Mesendoderm (in vitro differentiated cells): ENCODE results near the gene CYP4A22.
"Not testable (repeated sequence)": the region's sequence is repeated elsewhere in the genome, so short reads cannot be mapped to it uniquely, and the experiment has no call there.

ENCODE experiments used
- DNase-seq: peaks from one replicate; pipeline ENCODE4 v3.0.0; 2013
- H2AK5ac ChIP-seq: 2 replicates; pipeline ENCODE4 v1.6.1; 2013; ENCODE audit warnings: low read length, inconsistent platforms
- H2BK120ac ChIP-seq: 2 replicates; pipeline ENCODE4 v1.6.1; 2013; ENCODE audit warnings: low read depth, mild to moderate bottlenecking, low read length, moderate library complexity, mixed read lengths
- H2BK15ac ChIP-seq: replicated peaks from 2 replicates; pipeline ENCODE4 v1.6.1; 2013; ENCODE audit warnings: low read depth, mild to moderate bottlenecking, moderate library complexity
- H2BK5ac ChIP-seq: 2 replicates; pipeline ENCODE4 v1.6.1; 2013; ENCODE audit warnings: low read length, inconsistent platforms
- H3K18ac ChIP-seq: 2 replicates; pipeline ENCODE4 v1.6.1; 2013; ENCODE audit warnings: mild to moderate bottlenecking, low read length, mixed read lengths
- H3K23ac ChIP-seq: one replicate; pipeline ENCODE4 v1.6.1; 2013; ENCODE audit warnings: low read length
- H3K27ac ChIP-seq: 2 replicates; pipeline ENCODE4 v1.5.1; 2013; ENCODE audit warnings: low read depth, mild to moderate bottlenecking, inconsistent platforms, low read length, moderate library complexity
- H3K27me3 ChIP-seq: 2 replicates; pipeline ENCODE4 v1.6.1; 2013; ENCODE audit warnings: low read length, control low read depth, mild to moderate bottlenecking, inconsistent platforms; ENCODE audit not compliant: insufficient read depth, poor library complexity
- H3K36me3 ChIP-seq: 2 replicates; pipeline ENCODE4 v1.6.1; 2013; ENCODE audit warnings: low read length, inconsistent platforms; ENCODE audit not compliant: control insufficient read depth, insufficient read depth
- H3K4ac ChIP-seq: one replicate; pipeline ENCODE4 v1.6.1; 2013; ENCODE audit warnings: low read depth, mild to moderate bottlenecking, low read length, moderate library complexity
- H3K4me1 ChIP-seq: 2 replicates; pipeline ENCODE4 v1.6.1; 2013; ENCODE audit warnings: low read depth, low read length, inconsistent platforms; ENCODE audit not compliant: control insufficient read depth
- H3K4me2 ChIP-seq: 2 replicates; pipeline ENCODE4 v1.6.1; 2013; ENCODE audit warnings: low read length
- H3K4me3 ChIP-seq: 2 replicates; pipeline ENCODE4 v1.5.1; 2013; ENCODE audit warnings: mild to moderate bottlenecking, low read length
- H3K56ac ChIP-seq: one replicate; pipeline ENCODE4 v1.6.1; 2013; ENCODE audit warnings: low read length
- H3K79me1 ChIP-seq: 2 replicates; pipeline ENCODE4 v1.6.1; 2013; ENCODE audit warnings: low read length, inconsistent platforms
- H3K79me2 ChIP-seq: 2 replicates; pipeline ENCODE4 v1.6.1; 2013; ENCODE audit warnings: mild to moderate bottlenecking, low read length; ENCODE audit not compliant: control insufficient read depth, insufficient read depth
- H3K9ac ChIP-seq: 2 replicates; pipeline ENCODE4 v1.6.1; 2013; ENCODE audit warnings: low read length, inconsistent platforms
- H4K5ac ChIP-seq: one replicate; pipeline ENCODE4 v1.6.1; 2013; ENCODE audit warnings: low read length
- H4K8ac ChIP-seq: one replicate; pipeline ENCODE4 v1.6.1; 2013; ENCODE audit warnings: low read depth, mild to moderate bottlenecking, control low read depth, low read length, moderate library complexity
- WGBS: extraction: QIAGEN DNeasy Blood & Tissue Kit; methylation state at CpG from one replicate; pipeline ENCODE4 v1.1.7; 2013; ENCODE audit warnings: low lambda C conversion rate, missing lambda C conversion rate; ENCODE audit not compliant: insufficient coverage; ENCODE audit errors: extremely low coverage; 5-methylcytosine and 5-hydroxymethylcytosine counted together

The CYP4A22 gene

GRCh38 chr1:47128854-47129253 is 8.4 kb upstream of the CYP4A22 start:
- H3K56ac ChIP-seq, H3K36me3 ChIP-seq, H3K4ac ChIP-seq, DNase-seq, H2BK5ac ChIP-seq, H4K8ac ChIP-seq, H2BK120ac ChIP-seq, H3K23ac ChIP-seq, H3K9ac ChIP-seq, H3K27me3 ChIP-seq, H3K79me2 ChIP-seq, H3K27ac ChIP-seq, H3K4me3 ChIP-seq, H3K4me1 ChIP-seq, H3K4me2 ChIP-seq, H2AK5ac ChIP-seq, H3K79me1 ChIP-seq, H3K18ac ChIP-seq, H2BK15ac ChIP-seq, H4K5ac ChIP-seq: not testable (repeated sequence)
- WGBS = no CpG with 5 or more reads among the region's 2 CpGs

GRCh38 chr1:47129489-47130230 is 7.6 kb upstream of the CYP4A22 start:
- not testable (repeated sequence) for H3K23ac ChIP-seq, H3K79me1 ChIP-seq, H3K56ac ChIP-seq, H3K4me1 ChIP-seq, H3K27ac ChIP-seq, H3K4me2 ChIP-seq, H3K79me2 ChIP-seq, H2BK120ac ChIP-seq, H4K5ac ChIP-seq, H3K4ac ChIP-seq, H2BK5ac ChIP-seq, H2BK15ac ChIP-seq, H3K27me3 ChIP-seq, H3K4me3 ChIP-seq, H3K9ac ChIP-seq, H2AK5ac ChIP-seq, H4K8ac ChIP-seq, H3K36me3 ChIP-seq
- DNase-seq = peak; percentile 34
- no CpG with 5 or more reads among the region's 8 CpGs for WGBS
- peak overlapping the region; percentile 18 for H3K18ac ChIP-seq

- not testable (repeated sequence) for H3K18ac ChIP-seq, H2BK5ac ChIP-seq, DNase-seq, H3K27ac ChIP-seq, H3K4me3 ChIP-seq, H2BK15ac ChIP-seq, H2BK120ac ChIP-seq, H3K9ac ChIP-seq, H3K79me2 ChIP-seq, H3K4ac ChIP-seq, H2AK5ac ChIP-seq, H3K23ac ChIP-seq, H3K27me3 ChIP-seq, H3K4me1 ChIP-seq, H3K4me2 ChIP-seq, H4K5ac ChIP-seq, H4K8ac ChIP-seq, H3K36me3 ChIP-seq, H3K56ac ChIP-seq, H3K79me1 ChIP-seq
- WGBS = no CpG with 5 or more reads among the region's 3 CpGs
Observed at GRCh38 chr1:47132665-47133064, 4.6 kb upstream of the CYP4A22 start.

GRCh38 chr1:47137925-47138615 is 829 bp downstream of the CYP4A22 start:
- Histone ChIP-seq H3K4me1 (peaks cover 6% of the 10 kb centered on the region), H3K4ac (no peak overlapping the region), H4K8ac (no peak overlapping the region), H2BK120ac (no peak overlapping the region), H3K4me3 (no peak overlapping the region), H3K79me1 (no peaks in the 10 kb centered on the region), H3K27me3 (no peaks in the 10 kb centered on the region), H4K5ac (no peak overlapping the region), H3K27ac (no peak overlapping the region), H2BK5ac (no peak overlapping the region), H2AK5ac (no peak overlapping the region), H3K36me3 (no peaks in the 10 kb centered on the region), H3K18ac (no peak overlapping the region), H3K56ac (peak overlapping the region; percentile 7), H3K79me2 (no peaks in the 10 kb centered on the region), H3K9ac (no peak overlapping the region), H2BK15ac (no peak overlapping the region), H3K23ac (peak overlapping the region; percentile 89), H3K4me2 (no peak overlapping the region)
- no CpG with 5 or more reads among the region's 5 CpGs for WGBS
- DNase-seq = peak; percentile 52

GRCh38 chr1:47140358-47140757 is 3.1 kb downstream of the CYP4A22 start:
- not testable (repeated sequence) for H3K9ac ChIP-seq, H3K18ac ChIP-seq, H3K4me2 ChIP-seq, H2BK120ac ChIP-seq, H4K5ac ChIP-seq, H3K27ac ChIP-seq, H2AK5ac ChIP-seq, H4K8ac ChIP-seq, H3K4ac ChIP-seq, H3K56ac ChIP-seq, H3K27me3 ChIP-seq, H3K23ac ChIP-seq, H2BK15ac ChIP-seq, H3K4me1 ChIP-seq, H3K79me2 ChIP-seq, H3K79me1 ChIP-seq, H2BK5ac ChIP-seq, H3K36me3 ChIP-seq, DNase-seq, H3K4me3 ChIP-seq
- no CpG with 5 or more reads among the region's 3 CpGs for WGBS
